GM21717 (cell line): ENCODE results near the gene VAC14.

Experiments
- ATAC-seq: cut with Tn5 transposase; IDR thresholded peaks from one replicate; pipeline ENCODE4 v1.9.1; 2021; ENCODE audit warnings: mild to moderate bottlenecking, moderate library complexity; ENCODE audit not compliant: unreplicated experiment

VAC14 gene

DNA sequence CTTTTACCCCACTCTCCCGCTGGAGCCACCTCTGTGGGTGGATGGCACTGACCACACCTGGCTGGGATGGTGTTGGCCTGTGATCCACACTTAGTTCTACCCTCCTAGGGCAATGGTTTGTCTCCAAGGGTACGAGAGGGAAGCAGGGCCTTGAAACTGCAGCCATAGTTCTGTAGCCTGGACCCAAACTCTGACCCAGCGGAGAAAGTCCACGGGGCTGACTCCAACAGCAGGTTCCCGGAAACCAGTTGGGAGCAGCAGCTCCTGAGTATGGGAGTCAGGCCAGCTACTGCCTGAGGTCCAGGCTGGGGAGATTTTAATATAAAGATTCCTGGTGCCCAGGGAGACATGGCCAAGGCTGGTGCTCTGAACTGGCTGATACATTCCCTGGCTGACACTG, 91.5 kb downstream of the VAC14 start:
- ATAC-seq, result no peak

DNA sequence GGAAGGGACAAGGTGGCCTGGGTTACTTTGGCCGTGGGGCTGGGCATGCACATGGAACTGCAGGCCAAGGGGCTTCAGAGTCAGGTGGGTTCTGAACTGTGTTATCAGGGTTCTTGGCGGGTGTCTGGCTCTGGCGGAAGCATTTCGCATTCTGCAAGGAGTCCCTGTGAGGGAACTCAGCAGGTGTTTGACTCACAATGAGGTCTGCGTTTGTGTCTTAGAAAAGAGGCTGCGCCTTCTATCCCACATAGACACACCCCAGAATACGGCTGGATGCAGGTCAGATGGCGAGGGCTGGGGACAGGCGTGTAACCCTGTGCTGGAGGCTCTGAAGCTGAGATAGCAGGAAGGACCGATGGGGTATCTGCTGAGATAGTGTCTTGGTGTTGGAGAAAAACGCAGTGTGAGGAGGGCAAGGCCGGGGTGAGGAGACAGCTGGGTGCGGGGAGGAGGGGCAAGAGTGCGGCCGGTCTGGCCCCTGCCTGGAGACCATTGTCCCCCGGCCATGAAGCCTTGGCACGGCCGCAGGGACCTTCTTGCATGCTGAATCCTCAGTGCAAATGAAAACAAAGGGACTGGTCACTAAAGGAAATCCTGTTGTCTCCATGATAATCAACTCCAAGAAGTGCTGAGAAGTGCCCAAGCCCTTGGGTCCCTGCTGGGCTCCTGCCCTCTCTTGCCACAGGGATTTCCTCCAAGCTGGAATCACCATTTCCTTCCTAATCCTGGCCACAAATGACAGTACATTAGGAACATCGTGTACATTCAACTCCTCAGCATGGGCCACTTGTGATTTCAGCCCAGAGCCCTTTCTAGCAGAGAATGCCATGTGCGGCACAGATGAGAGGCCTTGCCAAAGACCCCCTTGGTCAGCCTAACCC, 92.4 kb downstream of the VAC14 start:
- ATAC-seq, result no peak

DNA sequence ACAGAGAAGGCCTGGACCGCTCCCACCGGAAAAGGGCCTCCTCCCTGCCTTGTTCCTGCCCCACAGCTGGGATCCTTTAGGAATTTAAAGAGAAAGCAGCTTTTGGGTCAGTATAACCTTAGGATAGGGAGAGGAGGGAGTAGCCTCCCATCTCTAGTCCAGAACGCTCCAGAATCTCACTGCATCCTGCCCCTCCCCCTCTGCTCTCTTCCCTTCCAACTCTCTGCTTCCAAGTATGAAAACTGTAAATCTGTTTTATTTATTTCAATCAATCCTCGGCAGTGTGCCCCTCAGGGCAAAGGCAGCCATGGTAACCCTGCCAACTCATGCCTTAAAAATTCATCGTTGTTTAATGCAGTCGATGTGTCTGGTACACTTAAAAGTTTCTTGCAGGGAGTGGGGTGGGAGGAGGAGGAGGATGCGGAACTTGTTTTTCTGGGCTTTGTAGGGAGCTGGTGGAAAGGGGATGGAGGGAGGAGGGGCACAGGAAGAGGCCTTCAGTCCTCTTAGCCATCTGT, 94.0 kb downstream of the VAC14 start:
- ATAC-seq, result no peak

DNA sequence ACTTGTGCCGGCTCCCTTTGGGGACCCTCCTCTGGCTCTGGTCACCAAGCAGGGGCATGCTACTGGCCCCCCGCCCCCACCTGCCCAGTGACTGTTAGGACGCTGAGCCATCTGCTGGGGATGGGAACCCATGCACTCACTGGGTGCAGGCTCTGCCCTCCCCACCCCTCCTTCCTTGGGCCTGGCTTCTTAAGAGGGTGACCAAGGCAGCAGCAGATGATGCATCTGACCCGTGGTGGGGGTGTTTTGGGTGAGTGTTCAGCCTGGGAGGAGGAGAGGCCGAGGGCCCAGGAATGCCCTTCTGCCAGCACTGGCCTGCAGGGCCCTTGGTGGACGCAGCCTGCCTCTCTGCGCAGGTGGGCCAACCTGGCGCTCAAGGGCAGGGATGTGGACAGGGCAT, 95.9 kb downstream of the VAC14 start:
- no peak for ATAC-seq

DNA sequence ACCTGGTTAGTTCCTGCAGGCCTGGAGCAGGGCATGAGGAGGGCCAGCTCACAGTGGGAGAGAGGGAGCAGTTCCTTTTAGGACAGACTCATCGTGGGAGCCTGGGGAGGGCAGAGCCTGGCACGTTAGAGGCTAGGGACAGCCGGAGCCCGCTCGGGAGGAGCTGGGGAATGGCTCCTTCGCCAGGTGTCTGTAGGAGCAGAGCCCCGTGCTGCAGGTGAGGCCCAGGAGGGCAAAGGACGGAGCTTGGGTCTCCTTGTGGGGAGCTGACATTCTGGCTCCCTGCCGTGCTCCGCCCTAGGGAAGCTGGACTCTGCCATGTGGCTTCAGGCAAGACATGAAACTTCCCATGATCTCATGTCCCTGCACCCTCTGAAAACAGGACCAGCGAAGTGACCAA, 96.4 kb downstream of the VAC14 start:
- no peak for ATAC-seq

DNA sequence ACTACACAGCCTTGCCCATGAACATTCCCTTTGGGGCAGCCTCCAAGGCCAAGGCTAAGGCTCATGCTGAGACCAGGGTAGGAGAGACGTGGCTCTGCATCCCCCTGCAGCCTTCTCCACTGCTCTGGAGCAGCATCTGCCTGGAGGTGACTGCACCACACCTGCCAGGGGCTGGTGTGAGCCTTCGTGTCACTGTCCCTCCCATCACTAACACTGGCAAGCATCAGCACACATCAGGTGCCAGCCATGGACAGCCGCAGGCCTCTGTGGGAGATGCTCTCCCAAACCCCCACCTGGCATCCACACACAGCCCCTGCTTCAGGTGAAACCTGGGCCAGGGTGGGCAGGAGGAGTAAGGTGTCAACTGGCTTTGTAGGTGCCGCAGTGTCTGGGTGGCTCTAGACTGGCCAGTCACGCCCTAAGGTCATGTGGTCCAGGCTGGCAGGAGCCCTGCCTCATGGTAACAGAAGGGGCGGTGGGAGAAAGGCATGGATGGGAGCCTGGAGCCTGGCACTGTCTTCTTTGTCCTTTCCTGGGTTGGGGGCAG, 97.0 kb downstream of the VAC14 start:
- ATAC-seq, result no peak

DNA sequence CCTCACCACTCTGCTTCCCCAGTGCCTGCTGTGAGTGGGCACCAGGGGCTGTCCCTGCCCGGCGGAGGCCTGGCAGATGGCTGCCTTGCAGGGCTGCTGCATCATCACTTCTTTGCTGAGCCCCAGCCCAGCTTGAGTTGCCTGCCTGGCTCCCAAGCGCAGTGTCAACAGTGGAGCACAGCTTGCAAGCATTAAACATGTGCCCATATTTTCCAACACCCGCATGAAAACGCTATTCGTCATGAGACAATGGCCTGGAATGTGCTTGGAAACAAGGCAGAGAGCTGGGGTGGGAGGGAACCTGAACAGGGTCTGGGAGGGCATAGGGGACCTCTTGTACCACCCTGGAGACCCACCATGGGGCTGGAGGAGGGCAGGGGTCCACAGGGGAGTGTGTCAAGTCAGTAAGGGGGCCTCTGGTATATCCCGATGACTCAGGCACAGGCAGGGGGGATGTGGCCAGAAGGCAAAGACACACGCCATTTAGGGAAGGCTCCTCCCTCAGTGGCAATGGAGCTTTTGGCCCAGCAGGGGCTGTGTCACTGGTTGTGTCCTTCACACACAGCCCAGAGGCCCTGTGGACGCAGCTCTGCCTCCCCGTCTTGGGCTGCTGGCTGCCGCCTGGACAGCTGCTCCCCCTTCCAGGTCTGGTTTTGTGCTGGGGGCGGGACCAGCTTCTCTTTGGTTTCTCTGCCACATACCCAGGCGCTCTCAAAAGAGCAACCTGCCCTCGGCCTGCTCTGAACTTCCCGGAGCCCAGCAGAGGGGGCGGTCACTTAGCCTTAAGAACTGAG, 97.7 kb downstream of the VAC14 start:
- no peak for ATAC-seq

DNA sequence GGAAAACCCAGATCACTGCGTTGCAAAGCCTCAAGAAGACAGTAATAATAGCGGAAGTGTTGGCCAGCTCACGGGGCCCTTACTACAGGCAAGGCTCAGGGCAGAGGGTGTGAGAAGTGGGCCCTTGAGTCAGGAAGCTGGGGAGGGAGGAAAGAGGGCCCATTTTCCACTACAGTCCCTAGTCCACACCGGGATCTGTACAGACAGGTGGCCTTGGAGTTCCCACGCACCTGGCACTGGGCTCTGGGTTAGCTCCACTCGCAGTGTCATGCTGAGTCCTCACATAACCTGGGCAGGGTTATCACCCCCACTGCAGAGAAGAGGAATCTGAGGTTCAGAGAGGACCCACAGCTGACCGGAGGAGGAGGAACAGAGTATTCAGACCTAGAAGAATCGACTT, 98.3 kb downstream of the VAC14 start:
- no peak for ATAC-seq

DNA sequence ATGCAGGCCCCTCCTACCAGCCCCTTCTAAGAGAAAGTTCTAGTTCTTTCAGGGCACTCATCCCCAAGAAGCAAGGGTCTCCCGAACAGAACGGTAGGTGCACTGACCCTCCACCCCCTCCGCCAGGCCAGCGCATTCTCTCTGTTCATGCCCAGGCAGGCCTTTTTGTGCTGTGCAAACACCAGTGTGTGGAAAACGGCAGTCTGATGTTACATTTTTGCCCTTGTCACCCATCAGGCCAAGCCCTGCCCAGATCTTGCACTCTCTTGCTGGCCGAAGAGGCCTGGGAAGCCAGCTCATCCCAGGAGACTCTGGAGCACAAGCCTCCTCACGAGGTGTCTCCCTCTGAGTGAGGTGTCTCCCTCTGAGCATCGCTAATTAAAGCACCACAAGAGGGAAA, 99.0 kb downstream of the VAC14 start:
- ATAC-seq, result no peak

DNA sequence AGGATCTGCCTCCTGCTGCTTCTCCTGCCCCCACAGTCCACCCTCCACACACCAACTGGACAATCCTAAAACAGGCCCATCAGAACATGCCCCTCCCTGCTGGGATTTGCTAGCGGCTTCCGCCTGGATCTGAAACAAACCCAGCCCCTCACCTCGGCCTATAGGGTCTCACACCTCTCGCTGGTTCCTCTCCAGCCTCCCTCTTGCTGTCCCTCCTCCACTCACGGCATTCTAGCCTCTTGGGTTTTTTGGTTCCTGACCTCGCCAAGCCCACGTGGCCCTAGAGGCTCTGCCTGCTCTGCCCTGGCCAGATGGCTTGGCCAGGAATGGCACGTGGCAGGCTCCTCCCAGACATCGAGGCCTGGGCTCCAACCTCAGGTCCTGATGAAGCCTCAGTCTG, 99.4 kb downstream of the VAC14 start:
- ATAC-seq, result no peak

DNA sequence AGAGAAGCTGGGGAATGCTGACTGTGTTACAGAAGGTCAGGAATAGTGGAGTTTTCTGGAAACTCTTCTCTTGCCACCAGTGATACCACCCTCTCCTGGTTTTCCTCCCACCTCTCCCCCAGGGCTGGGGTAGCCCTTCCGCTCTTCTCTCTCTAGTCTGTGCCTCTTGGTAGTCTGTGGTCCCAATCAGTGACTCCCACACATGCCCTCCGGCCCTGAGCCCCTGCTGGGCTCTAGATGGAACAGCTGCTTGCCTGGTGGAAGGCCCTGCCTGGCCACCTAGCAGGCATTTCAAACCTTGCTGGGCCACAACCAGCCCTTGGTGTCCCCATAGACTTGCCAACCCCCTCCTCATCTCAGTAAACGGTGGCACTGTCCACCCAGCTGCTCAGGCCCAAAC, 99.9 kb downstream of the VAC14 start:
- no peak for ATAC-seq

DNA sequence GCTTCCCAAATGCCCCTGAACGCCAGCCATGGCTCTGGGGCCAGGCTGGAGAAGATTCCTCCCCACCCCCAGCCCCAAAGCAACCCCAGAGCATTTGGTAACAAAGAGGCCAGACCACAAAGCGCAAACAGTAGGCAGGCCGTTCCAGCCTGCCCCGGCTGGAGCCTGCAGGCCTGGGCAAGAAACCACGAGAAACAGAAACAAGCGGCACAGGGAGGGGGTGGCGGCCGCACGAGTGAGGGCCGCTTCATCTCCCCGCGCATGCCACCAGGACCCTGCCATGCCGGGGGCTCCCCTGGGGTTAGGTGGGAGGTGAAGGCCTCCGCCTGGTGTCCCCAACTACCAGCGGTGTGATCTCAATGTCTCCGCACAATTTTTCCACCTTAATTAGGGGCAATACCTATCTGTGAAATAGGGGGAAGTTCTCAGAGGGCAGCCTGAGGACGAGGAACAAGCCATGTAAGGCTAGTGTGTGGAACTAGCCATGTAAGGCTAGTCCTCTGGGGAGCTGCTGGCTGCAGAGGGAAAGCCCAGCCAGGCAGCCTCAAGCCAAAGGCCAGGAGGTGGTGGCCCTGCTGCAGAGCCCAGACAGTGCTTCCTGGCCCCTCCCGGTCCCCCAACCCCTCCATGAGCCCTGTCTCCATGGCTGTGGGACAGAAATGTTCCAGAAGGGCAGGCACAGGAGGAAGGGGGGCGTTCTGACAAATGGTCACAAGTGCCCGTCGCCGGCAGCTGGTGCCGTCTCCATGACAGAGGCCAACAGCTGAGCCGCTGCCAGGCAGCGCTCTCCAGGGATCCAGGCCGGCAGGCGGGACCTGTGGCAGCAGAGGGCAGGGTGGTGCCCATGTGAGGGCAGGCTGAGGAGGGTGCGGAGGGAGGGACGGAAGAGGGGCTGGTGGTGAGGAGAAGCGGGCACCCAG, 100.6 kb downstream of the VAC14 start:
- no peak for ATAC-seq

DNA sequence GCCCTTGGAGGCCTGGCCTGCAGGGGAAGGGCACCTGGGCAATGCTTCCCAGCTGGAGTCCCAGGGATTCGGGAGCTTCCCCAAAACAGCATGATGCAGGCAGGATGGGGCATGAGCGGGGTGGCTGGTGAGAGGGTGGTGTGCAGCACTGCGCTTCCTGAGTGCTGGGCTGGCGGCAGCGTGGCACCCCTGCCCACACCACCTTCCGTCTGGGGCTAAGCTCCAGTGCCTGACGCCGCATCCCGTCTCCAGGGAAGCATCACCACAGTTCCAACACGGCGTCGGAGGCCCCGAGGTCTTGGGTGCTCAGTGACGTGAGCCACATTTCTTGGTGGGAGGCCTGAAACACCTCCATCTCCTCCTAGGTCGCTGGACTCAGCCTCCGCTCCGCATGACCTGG, 101.3 kb downstream of the VAC14 start:
- ATAC-seq, result no peak

DNA sequence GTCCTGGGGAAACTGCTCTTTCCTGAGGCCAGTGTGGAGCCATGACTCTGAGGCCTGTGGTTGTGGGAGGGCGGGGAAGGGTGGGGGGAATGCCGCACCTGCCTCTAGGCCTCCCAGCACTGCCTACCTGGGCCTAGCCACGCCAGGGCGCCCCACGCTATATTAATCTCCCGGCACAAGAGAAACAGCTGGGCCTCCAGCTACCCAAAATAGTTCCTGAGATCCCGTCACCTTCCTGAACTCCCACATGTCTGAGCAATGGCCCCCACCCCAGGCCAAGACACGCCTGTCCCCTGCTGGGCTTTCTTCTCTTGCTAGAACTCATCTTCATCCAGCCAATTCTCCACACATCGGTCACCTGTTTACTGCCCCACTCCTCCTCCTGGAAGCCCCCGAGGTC, 102.1 kb downstream of the VAC14 start:
- no peak for ATAC-seq

DNA sequence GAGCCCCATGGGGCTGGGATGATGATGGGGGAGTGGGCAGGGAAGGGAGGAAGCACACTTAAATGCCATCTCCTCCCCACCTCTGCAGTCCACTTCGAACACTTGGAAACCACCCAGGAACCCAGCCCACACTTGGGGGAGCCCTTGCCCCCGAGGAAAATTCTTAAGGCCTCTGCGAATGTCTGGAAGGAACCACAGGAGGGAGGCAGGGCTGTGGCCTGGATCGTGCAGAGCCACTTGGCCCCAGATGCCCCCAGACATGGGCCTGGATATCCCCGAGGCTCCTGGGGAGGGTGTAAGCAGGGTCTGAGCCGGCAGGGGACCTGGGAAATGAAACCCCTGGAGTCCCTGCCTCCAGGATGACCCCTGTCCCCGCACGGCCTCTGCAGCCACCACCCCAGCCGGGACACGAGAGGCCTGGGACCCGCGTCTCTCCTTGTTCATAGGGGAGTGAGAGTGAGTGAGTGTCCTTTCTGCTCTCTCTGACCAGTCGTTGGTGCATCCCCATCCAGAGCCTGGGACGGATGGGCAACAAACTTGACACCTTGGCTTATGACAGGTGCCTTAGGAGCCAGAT, 103.3 kb downstream of the VAC14 start:
- ATAC-seq, result no peak

DNA sequence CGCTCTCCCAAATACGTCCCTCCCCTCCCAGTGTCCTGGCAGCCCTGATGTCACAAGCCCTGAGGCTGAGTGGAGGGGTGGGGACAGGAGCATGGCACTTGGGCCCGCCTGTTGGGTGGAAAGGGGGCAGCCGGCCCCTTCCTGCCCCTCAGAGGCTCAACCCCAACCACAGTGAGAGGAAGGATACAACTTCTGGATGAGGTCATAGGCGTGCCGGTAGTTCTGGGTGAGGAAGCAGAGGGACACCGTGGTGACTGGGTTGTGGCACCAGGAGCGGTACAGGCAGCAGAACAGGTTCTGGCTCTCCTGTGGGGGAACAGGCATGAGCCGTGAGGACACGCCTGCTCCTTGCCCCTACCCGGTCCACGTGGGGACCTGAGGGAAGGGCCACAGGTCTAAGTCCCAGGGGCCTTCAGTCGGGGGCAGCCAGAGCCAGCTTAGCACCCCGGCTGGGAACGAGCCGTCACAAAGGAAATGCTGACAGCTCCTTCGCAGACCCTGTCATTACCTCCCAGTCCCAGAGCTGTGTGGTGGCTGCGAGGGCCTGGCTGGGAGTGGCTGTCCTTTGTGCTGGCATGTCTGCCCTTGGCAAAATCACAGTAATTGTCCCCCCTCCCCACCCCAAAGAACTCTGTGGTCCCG, 103.9 kb downstream of the VAC14 start:
- no peak for ATAC-seq

DNA sequence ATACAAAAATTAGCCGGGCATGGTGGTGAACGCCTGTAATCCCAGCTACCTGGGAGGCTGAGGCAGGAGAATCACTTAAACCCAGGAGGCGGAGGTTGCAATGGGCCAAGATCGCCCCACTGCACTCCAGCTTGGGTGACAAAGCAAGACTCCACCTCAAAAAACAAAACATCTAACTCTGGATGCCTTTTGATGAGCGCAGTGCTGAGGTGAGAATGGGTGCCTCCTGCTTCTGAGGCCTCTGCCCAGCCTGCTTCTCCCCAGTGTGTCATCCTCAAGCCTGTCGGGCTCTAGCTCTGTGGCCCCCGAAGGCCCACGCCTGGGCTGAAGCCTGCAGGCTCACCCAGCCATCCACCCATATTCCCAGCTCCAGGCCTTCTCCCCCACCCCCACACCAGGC, 104.6 kb downstream of the VAC14 start:
- no peak for ATAC-seq

DNA sequence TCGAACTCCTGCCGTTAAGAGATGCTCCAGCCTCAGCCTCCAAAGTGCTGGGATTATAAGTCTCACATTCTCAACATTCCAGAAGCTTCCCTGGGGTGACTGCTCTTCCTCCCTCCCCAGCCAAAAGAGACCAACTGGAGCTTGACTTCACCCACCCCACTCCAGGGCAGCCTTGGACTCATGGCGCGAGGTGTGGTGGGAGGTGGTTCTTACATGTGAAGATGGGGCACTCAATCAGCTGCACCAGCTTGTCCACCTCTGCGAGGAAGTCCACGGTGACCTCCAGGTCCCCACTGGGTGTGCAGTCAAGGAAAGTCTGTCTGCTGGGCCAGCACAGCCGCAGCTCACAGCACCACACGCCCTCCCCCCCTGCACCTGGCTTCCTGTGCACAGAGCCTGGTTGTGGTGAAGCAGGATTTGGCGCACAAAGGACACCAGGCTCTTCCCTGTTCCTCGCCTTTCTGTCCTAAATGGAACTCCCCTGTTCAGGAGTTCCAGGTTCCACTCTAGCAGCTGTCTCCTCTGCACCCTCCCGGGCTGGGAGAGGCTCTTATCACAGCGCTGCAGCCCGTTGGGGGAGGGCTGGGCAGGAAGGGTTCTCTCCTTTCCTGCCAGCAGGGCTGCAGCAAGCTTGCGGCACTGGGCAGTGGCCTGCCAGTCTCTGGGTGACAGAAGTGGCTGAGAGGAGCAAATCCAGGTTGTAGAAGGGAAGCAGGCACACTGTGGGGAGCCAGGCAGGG, 105.5 kb downstream of the VAC14 start:
- ATAC-seq, result no peak

DNA sequence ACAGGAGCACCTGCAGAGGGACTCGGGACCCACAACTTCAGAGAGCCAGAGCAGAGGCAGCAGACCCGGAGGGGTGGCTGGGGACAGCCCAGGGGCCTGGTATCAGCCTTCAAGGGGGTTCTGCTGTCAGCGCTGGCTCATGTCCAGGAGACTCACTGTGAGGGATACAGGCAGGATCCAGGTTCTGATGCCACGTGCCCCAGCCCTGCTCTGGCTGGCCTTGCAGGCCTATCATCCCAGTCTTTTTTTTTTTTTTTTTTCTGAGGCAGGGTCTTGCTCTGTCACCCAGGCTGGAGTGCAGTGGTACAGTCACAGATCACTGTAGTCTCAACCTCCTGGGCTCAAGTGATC, 106.1 kb downstream of the VAC14 start:
- ATAC-seq, result no peak
